Vagina (tissue), 2 donors: ENCODE measurements around the gene CYP2B6.

ENCODE experiments used
- POLR2A ChIP-seq, 2 donors: fragments of 450-650 bp; IDR thresholded peaks; one replicate each; pipeline ENCODE4 v1.6.1; 2017; ENCODE audit warnings: antibody characterized with exemption in 2 of 2, mild to moderate bottlenecking in 2 of 2, moderate library complexity in 2 of 2
- POLR2AphosphoS5 ChIP-seq, 2 donors: sonication (generic); formaldehyde crosslinking; IDR thresholded peaks; one replicate each; pipeline ENCODE4 v1.9.0; 2017; ENCODE audit warnings: antibody characterized with exemption in 2 of 2, mild to moderate bottlenecking in 2 of 2, low read depth in 1 of 2; ENCODE audit not compliant: insufficient read depth in 1 of 2
- TF ChIP-seq, protein P1 (sequence below), 3 experiments: fragments of 450-650 bp in 2 of 3; fragments of 200-600 bp in 1 of 3; sonication (generic) in 1 of 3; IDR thresholded peaks; one replicate each; pipeline ENCODE4 v1.5.1; 2017 to 2019; ENCODE audit warnings: antibody characterized with exemption in 3 of 3, mild to moderate bottlenecking in 2 of 3, moderate library complexity in 2 of 3

DNA sequence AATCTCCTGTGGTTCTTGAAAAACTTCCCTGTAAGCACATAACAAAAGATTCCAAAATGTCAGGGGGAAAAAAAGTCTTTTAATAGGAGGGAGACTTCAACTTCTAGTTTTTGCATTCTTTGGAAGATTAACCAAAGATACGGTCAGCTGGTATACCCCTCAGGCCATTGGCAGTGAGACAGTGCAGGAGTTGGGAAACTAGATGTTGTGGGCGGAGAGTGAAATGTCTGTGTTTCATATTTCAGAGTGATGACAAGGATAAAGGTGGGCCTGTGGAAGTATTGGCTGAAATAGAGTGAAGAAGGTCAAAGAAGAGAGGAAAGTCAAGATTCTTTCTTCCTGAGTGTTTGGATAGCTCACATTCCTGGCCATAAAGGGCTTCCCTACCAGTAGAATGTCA, 40.8 kb downstream of the CYP2B6 start:
- no peak for TF ChIP-seq POLR2A (IDR thresholded peaks at IDR 0.05)
- TF ChIP-seq, protein P1, sequence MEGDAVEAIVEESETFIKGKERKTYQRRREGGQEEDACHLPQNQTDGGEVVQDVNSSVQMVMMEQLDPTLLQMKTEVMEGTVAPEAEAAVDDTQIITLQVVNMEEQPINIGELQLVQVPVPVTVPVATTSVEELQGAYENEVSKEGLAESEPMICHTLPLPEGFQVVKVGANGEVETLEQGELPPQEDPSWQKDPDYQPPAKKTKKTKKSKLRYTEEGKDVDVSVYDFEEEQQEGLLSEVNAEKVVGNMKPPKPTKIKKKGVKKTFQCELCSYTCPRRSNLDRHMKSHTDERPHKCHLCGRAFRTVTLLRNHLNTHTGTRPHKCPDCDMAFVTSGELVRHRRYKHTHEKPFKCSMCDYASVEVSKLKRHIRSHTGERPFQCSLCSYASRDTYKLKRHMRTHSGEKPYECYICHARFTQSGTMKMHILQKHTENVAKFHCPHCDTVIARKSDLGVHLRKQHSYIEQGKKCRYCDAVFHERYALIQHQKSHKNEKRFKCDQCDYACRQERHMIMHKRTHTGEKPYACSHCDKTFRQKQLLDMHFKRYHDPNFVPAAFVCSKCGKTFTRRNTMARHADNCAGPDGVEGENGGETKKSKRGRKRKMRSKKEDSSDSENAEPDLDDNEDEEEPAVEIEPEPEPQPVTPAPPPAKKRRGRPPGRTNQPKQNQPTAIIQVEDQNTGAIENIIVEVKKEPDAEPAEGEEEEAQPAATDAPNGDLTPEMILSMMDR (IDR thresholded peaks at IDR 0.05), result no peak
- TF ChIP-seq POLR2AphosphoS5 (IDR thresholded peaks at IDR 0.05; ENCODE audit: insufficient read depth in 1 of 2, low read depth in 1 of 2), result no peak
